Neural progenitor cell (in vitro differentiated cells): Measurements from ENCODE around the gene MROH8.

Experiments
- EZH2phosphoT487 ChIP-seq: fragments of 200-600 bp; sonication (generic); IDR thresholded peaks from 2 replicates; pipeline ENCODE4 v1.6.1; 2017; ENCODE audit warnings: antibody characterized with exemption
- TF ChIP-seq, protein P1 (sequence below): fragments of 200-600 bp; sonication (generic); IDR thresholded peaks from 2 replicates; pipeline ENCODE4 v1.5.1; 2017; ENCODE audit warnings: antibody characterized with exemption, mild to moderate bottlenecking

DNA sequence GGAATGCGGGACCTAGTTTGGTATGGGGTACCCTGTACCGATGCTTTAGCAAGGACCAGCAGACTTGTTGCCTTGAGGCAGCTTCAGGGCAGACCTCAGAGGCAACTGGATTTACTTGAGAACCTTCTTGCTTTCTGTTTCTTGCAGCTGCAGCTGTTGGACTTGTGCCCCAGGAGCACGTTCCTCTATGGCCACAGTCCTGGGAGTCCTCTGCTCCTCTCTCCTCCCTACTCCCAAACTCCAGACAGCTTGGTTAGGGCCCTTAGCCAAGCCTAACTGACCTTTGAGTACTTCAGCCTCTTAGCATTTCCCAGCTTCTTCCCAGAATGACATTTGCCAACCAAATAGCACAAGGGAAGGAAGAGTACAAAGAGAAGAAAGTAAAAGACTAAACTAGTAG is 47.5 kb upstream of the MROH8 start:
- TF ChIP-seq, protein P1, sequence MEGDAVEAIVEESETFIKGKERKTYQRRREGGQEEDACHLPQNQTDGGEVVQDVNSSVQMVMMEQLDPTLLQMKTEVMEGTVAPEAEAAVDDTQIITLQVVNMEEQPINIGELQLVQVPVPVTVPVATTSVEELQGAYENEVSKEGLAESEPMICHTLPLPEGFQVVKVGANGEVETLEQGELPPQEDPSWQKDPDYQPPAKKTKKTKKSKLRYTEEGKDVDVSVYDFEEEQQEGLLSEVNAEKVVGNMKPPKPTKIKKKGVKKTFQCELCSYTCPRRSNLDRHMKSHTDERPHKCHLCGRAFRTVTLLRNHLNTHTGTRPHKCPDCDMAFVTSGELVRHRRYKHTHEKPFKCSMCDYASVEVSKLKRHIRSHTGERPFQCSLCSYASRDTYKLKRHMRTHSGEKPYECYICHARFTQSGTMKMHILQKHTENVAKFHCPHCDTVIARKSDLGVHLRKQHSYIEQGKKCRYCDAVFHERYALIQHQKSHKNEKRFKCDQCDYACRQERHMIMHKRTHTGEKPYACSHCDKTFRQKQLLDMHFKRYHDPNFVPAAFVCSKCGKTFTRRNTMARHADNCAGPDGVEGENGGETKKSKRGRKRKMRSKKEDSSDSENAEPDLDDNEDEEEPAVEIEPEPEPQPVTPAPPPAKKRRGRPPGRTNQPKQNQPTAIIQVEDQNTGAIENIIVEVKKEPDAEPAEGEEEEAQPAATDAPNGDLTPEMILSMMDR, result no peak
- TF ChIP-seq EZH2phosphoT487, result no peak
